ENCODE measurements around the gene HOMER2. TPM values are rescaled to one million over a fixed set of nuclear protein-coding genes. Genes with fewer than 3 reads are reported as not detected.

The HOMER2 gene
- total and polyA plus RNA-seq, 2 donors (not counting 3 experiments of a cell fraction or from before 2014, with no cell fraction given) = 0.60 to 0.68 TPM

DNA sequence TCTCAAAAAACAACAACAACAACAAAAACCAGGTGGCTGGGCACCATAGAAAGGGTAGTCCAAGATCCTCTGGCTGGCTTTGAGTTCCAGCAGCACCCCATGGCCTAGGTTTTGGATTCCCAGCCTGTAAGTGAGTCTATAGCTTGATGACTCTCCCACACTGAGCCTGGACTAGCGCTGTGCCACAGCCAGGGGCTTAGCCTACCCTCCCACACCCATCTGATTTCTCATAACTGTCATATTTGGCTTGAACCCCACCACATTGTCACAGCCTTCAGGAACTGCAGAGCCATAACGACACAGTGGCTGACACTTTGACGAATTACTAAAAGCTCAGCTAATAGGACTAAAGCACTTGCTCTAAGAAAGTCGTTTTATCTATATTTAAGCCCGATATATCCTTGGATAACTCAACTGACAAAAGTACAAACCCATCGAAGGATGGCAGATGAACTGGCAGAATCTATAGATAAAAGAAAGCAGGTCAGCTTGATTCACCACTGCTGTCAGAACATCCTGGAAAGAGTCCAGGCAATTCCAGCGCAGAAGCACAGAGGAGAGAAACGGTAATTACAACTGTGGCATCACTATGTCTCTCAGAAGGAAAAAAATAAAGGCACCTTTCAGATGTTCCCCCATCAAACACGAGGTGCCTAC is 62.1 kb downstream of the HOMER2 start:
- ChIA-PET POLR2A (no interaction called here), CTCF (no interaction called here)
- H3K9ac ChIP-seq (replicated peaks; ENCODE audit: extremely low read depth, insufficient read depth, low read length) = no peak overlapping the region
- H2AFZ ChIP-seq (ENCODE audit: low read depth, low read length) = no peak overlapping the region
- DNase-seq (ENCODE audit: low read depth, low spot score) (no peak), FAIRE-seq (no peak)
- H4K20me1 ChIP-seq (replicated peaks; ENCODE audit: control insufficient read depth, extremely low read depth, insufficient read depth, low read length) = no peaks in the 10 kb centered on the region
- H3K9me3 ChIP-seq (replicated peaks; ENCODE audit: control insufficient read depth, insufficient read depth, low read length) = no peaks in the 10 kb centered on the region
- H3K4me2 ChIP-seq (ENCODE audit: insufficient read depth, low read length) = no peak overlapping the region
- H3K4me1 ChIP-seq (ENCODE audit: control insufficient read depth, extremely low read depth, insufficient read depth, low read length) = no peaks in the 10 kb centered on the region
- H3K27me3 ChIP-seq (ENCODE audit: control insufficient read depth in 2 of 2, insufficient read depth in 2 of 2, low read length in 2 of 2) = no peaks in the 10 kb centered on the region
- no peaks in the 10 kb centered on the region for H3K79me2 ChIP-seq (ENCODE audit: control insufficient read depth, insufficient read depth, low read length)
- dilution Hi-C loops (cut with MboI; ENCODE audit: extremely low pct_ligation_motif_present, low sequenced_read_pairs) (no loop called here), intact Hi-C loops (cut with micrococcal nuclease) (no loop called here)
- H3K9me1 ChIP-seq (replicated peaks; ENCODE audit: control insufficient read depth, extremely low read depth, insufficient read depth, low read length) = no peaks in the 10 kb centered on the region
- BruUV-seq (replicated peaks) = no TSS peak
- H3K4me3 ChIP-seq (replicated peaks in 1 of 3; ENCODE audit: insufficient read depth in 1 of 3, low read depth in 1 of 3, low read length in 3 of 3) = no peak overlapping the region
- no peak for TF ChIP-seq FOS (IDR thresholded peaks at IDR 0.05; ENCODE audit: borderline replicate concordance, insufficient read depth, low read length)
- TF ChIP-seq POLR2A (IDR thresholded peaks at IDR 0.05; ENCODE audit: low read depth, low read length) = no peak
- TF ChIP-seq POLR2AphosphoS5 (IDR thresholded peaks at IDR 0.05; ENCODE audit: insufficient read depth, low read depth, low read length) = no peak
- TF ChIP-seq MYC (IDR thresholded peaks at IDR 0.05; ENCODE audit: low read depth, low read length) = no peak
- no peak for TF ChIP-seq JUN (IDR thresholded peaks at IDR 0.05; ENCODE audit: borderline replicate concordance, insufficient read depth, insufficient read length, low read depth)
- TF ChIP-seq GATA2 (IDR thresholded peaks at IDR 0.05; ENCODE audit: insufficient read depth, insufficient read length, low read depth, low read length) = no peak
- TF ChIP-seq, protein P1, sequence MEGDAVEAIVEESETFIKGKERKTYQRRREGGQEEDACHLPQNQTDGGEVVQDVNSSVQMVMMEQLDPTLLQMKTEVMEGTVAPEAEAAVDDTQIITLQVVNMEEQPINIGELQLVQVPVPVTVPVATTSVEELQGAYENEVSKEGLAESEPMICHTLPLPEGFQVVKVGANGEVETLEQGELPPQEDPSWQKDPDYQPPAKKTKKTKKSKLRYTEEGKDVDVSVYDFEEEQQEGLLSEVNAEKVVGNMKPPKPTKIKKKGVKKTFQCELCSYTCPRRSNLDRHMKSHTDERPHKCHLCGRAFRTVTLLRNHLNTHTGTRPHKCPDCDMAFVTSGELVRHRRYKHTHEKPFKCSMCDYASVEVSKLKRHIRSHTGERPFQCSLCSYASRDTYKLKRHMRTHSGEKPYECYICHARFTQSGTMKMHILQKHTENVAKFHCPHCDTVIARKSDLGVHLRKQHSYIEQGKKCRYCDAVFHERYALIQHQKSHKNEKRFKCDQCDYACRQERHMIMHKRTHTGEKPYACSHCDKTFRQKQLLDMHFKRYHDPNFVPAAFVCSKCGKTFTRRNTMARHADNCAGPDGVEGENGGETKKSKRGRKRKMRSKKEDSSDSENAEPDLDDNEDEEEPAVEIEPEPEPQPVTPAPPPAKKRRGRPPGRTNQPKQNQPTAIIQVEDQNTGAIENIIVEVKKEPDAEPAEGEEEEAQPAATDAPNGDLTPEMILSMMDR (IDR thresholded peaks at IDR 0.05; ENCODE audit: extremely low read depth in 1 of 2, insufficient read depth in 1 of 2, low read depth in 1 of 2, low read length in 2 of 2) = no peak
- no peak for TF ChIP-seq EZH2 (IDR thresholded peaks at IDR 0.05; ENCODE audit: borderline replicate concordance, low read depth, low read length, severe bottlenecking)
- TF ChIP-seq, protein P2, sequence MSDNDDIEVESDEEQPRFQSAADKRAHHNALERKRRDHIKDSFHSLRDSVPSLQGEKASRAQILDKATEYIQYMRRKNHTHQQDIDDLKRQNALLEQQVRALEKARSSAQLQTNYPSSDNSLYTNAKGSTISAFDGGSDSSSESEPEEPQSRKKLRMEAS (IDR thresholded peaks at IDR 0.05; ENCODE audit: insufficient read depth, insufficient read length) = no peak
- H3K27ac ChIP-seq (ENCODE audit: insufficient read depth, low read depth, low read length) = no peak overlapping the region
- H3K36me3 ChIP-seq (ENCODE audit: control insufficient read depth in 2 of 2, extremely low read depth in 1 of 2, insufficient read depth in 2 of 2, low read length in 2 of 2) = no peaks in the 10 kb centered on the region

Measured in endothelial cell of umbilical vein (primary cell).